ENCODE data around the gene LIMK1.

Gene LIMK1

GRCh38 chr7:74097937-74098614 lies 14.5 kb downstream of the LIMK1 start:
- H3K4me1 ChIP-seq (ENCODE audit: low read length) = no peaks in the 10 kb centered on the region

GRCh38 chr7:74099031-74099430 lies 15.4 kb downstream of the LIMK1 start:
- H3K27me3 ChIP-seq (replicated peaks; ENCODE audit: insufficient read depth, low read length) = no peaks in the 10 kb centered on the region
- no peaks in the 10 kb centered on the region for H3K79me2 ChIP-seq (ENCODE audit: low read length)
- no peak overlapping the region for H3K4me2 ChIP-seq (ENCODE audit: low read depth, low read length)
- no peak overlapping the region for H3K4me3 ChIP-seq (ENCODE audit: low read length)
- no peaks in the 10 kb centered on the region for H3K9me2 ChIP-seq (replicated peaks; ENCODE audit: insufficient read depth, low read length)
- H2AFZ ChIP-seq (ENCODE audit: low read length) = no peak overlapping the region
- H4K20me1 ChIP-seq (ENCODE audit: insufficient read depth, low read length) = no peaks in the 10 kb centered on the region
- H3K9ac ChIP-seq (ENCODE audit: low read length) = no peak overlapping the region
- H3K27ac ChIP-seq (ENCODE audit: low read length) = no peak overlapping the region
- no peaks in the 10 kb centered on the region for H3F3A ChIP-seq (ENCODE audit: insufficient read depth, low read length)
- H3K4me1 ChIP-seq (ENCODE audit: low read length) = no peaks in the 10 kb centered on the region
- no peaks in the 10 kb centered on the region for H3K36me3 ChIP-seq (replicated peaks; ENCODE audit: insufficient read depth, low read length)
- TF ChIP-seq EZH2 (optimal IDR thresholded peaks at IDR 0.05; ENCODE audit: low read depth, low read length) = no peak
- TF ChIP-seq, protein P1, sequence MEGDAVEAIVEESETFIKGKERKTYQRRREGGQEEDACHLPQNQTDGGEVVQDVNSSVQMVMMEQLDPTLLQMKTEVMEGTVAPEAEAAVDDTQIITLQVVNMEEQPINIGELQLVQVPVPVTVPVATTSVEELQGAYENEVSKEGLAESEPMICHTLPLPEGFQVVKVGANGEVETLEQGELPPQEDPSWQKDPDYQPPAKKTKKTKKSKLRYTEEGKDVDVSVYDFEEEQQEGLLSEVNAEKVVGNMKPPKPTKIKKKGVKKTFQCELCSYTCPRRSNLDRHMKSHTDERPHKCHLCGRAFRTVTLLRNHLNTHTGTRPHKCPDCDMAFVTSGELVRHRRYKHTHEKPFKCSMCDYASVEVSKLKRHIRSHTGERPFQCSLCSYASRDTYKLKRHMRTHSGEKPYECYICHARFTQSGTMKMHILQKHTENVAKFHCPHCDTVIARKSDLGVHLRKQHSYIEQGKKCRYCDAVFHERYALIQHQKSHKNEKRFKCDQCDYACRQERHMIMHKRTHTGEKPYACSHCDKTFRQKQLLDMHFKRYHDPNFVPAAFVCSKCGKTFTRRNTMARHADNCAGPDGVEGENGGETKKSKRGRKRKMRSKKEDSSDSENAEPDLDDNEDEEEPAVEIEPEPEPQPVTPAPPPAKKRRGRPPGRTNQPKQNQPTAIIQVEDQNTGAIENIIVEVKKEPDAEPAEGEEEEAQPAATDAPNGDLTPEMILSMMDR (IDR thresholded peaks at IDR 0.05; ENCODE audit: low read length) = no peak
- no peak for DNase-seq
- H3K9me3 ChIP-seq (replicated peaks; ENCODE audit: insufficient read depth, low read length) = no peaks in the 10 kb centered on the region

More at GRCh38 chr7:74097937-74098614, 14.5 kb downstream of the LIMK1 start:
- Histone ChIP-seq H3K79me2 (ENCODE audit: low read length) (no peaks in the 10 kb centered on the region), H4K20me1 (ENCODE audit: insufficient read depth, low read length) (no peaks in the 10 kb centered on the region), H3K9me3 (replicated peaks; ENCODE audit: insufficient read depth, low read length) (no peaks in the 10 kb centered on the region), H2AFZ (ENCODE audit: low read length) (no peak overlapping the region), H3K36me3 (replicated peaks; ENCODE audit: insufficient read depth, low read length) (no peaks in the 10 kb centered on the region), H3K9ac (ENCODE audit: low read length) (no peak overlapping the region), H3K9me2 (replicated peaks; ENCODE audit: insufficient read depth, low read length) (no peaks in the 10 kb centered on the region), H3K27me3 (replicated peaks; ENCODE audit: insufficient read depth, low read length) (no peaks in the 10 kb centered on the region), H3K27ac (ENCODE audit: low read length) (no peak overlapping the region), H3K4me2 (ENCODE audit: low read depth, low read length) (no peak overlapping the region), H3F3A (ENCODE audit: insufficient read depth, low read length) (no peaks in the 10 kb centered on the region), H3K4me3 (ENCODE audit: low read length) (no peak overlapping the region)
- DNase-seq = no peak
- TF ChIP-seq, protein P1 (IDR thresholded peaks at IDR 0.05; ENCODE audit: low read length) = no peak

GRCh38 chr7:74101061-74101681 lies 17.6 kb downstream of the LIMK1 start:
- Histone ChIP-seq H3K79me2 (ENCODE audit: low read length) (no peaks in the 10 kb centered on the region), H3K27me3 (replicated peaks; ENCODE audit: insufficient read depth, low read length) (no peaks in the 10 kb centered on the region), H2AFZ (ENCODE audit: low read length) (no peak overlapping the region), H3K9me3 (replicated peaks; ENCODE audit: insufficient read depth, low read length) (no peaks in the 10 kb centered on the region), H3K4me2 (ENCODE audit: low read depth, low read length) (no peak overlapping the region), H3F3A (ENCODE audit: insufficient read depth, low read length) (no peaks in the 10 kb centered on the region), H3K4me1 (ENCODE audit: low read length) (no peaks in the 10 kb centered on the region), H3K9ac (ENCODE audit: low read length) (no peak overlapping the region), H3K9me2 (replicated peaks; ENCODE audit: insufficient read depth, low read length) (no peaks in the 10 kb centered on the region), H3K27ac (ENCODE audit: low read length) (no peak overlapping the region), H4K20me1 (ENCODE audit: insufficient read depth, low read length) (no peaks in the 10 kb centered on the region), H3K4me3 (ENCODE audit: low read length) (no peak overlapping the region), H3K36me3 (replicated peaks; ENCODE audit: insufficient read depth, low read length) (no peaks in the 10 kb centered on the region)
- TF ChIP-seq EZH2 (optimal IDR thresholded peaks at IDR 0.05; ENCODE audit: low read depth, low read length) = no peak
- TF ChIP-seq EZH2phosphoT487 (IDR thresholded peaks at IDR 0.05; ENCODE audit: low read length) = no peak
- no peak for DNase-seq

GRCh38 chr7:74103219-74103772 lies 19.7 kb downstream of the LIMK1 start:
- DNase-seq = no peak
- no peak overlapping the region for H3K27ac ChIP-seq (ENCODE audit: low read length)
- H3F3A ChIP-seq (ENCODE audit: insufficient read depth, low read length) = no peaks in the 10 kb centered on the region
- H3K4me2 ChIP-seq (ENCODE audit: low read depth, low read length) = no peak overlapping the region
- no peaks in the 10 kb centered on the region for H3K9me2 ChIP-seq (replicated peaks; ENCODE audit: insufficient read depth, low read length)
- H3K4me1 ChIP-seq (ENCODE audit: low read length) = no peaks in the 10 kb centered on the region
- no peaks in the 10 kb centered on the region for H4K20me1 ChIP-seq (ENCODE audit: insufficient read depth, low read length)
- TF ChIP-seq, protein P1 (IDR thresholded peaks at IDR 0.05; ENCODE audit: low read length) = no peak
- TF ChIP-seq EZH2 (optimal IDR thresholded peaks at IDR 0.05; ENCODE audit: low read depth, low read length) (no peak), EZH2phosphoT487 (IDR thresholded peaks at IDR 0.05; ENCODE audit: low read length) (no peak)
- no peak overlapping the region for H3K4me3 ChIP-seq (ENCODE audit: low read length)
- H3K79me2 ChIP-seq (ENCODE audit: low read length) = no peaks in the 10 kb centered on the region
- no peaks in the 10 kb centered on the region for H3K27me3 ChIP-seq (replicated peaks; ENCODE audit: insufficient read depth, low read length)
- no peaks in the 10 kb centered on the region for H3K36me3 ChIP-seq (replicated peaks; ENCODE audit: insufficient read depth, low read length)
- no peak overlapping the region for H3K9ac ChIP-seq (ENCODE audit: low read length)
- H3K9me3 ChIP-seq (replicated peaks; ENCODE audit: insufficient read depth, low read length) = no peaks in the 10 kb centered on the region
- no peak overlapping the region for H2AFZ ChIP-seq (ENCODE audit: low read length)
